GM06990 (cell line): ENCODE results near the gene SNTG2.
"Not testable (repeated sequence)": the region's sequence is repeated elsewhere in the genome, so short reads cannot be mapped to it uniquely, and the experiment has no call there.

Experiments
- DNase-seq: peaks from one replicate; pipeline ENCODE4 v3.0.0-alpha.2; 2011; ENCODE audit not compliant: insufficient read length; ENCODE audit errors: extremely low read depth
- H3K27me3 ChIP-seq: replicated peaks from 2 replicates; pipeline ENCODE4 v1.6.0; 2011; ENCODE audit warnings: low read length; ENCODE audit not compliant: control insufficient read depth, insufficient read depth
- H3K36me3 ChIP-seq: 2 replicates; pipeline ENCODE4 v1.5.1; 2011; ENCODE audit warnings: low read length; ENCODE audit not compliant: control insufficient read depth, insufficient read depth
- H3K4me3 ChIP-seq: replicated peaks from 2 replicates; pipeline ENCODE4 v1.5.1; 2011; ENCODE audit warnings: low read depth, mild to moderate bottlenecking, control low read depth, low read length
- TF ChIP-seq, protein P1 (sequence below): IDR thresholded peaks from 2 replicates; pipeline ENCODE4 v1.5.1; 2011; ENCODE audit warnings: low read length, control low read depth, mild to moderate bottlenecking, inconsistent platforms; ENCODE audit not compliant: insufficient read depth, poor library complexity, severe bottlenecking

SNTG2 gene

DNA sequence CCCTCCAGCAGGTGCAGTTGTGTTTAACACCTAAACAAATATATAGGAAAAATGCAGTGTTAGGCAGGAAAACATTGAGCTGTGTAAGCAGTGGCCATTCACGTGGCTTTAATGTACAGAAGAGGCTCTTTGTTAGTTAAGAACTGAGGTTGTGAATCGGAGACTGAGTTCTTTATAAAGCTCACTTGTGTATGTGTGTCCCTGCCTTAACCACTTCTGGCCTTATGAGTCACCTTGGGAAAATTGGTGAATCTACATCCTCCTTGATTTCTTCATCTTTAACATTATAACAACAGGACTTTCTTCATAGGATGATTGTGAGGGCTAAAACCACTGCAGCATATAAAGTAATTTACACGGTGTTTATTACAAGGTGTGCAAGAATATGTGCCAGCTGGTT lies 274.3 kb downstream of the SNTG2 start:
- DNase-seq: no peak
- Histone ChIP-seq H3K36me3 (no peaks in the 10 kb centered on the region), H3K27me3 (no peaks in the 10 kb centered on the region), H3K4me3 (no peak overlapping the region)
- TF ChIP-seq, protein P1, sequence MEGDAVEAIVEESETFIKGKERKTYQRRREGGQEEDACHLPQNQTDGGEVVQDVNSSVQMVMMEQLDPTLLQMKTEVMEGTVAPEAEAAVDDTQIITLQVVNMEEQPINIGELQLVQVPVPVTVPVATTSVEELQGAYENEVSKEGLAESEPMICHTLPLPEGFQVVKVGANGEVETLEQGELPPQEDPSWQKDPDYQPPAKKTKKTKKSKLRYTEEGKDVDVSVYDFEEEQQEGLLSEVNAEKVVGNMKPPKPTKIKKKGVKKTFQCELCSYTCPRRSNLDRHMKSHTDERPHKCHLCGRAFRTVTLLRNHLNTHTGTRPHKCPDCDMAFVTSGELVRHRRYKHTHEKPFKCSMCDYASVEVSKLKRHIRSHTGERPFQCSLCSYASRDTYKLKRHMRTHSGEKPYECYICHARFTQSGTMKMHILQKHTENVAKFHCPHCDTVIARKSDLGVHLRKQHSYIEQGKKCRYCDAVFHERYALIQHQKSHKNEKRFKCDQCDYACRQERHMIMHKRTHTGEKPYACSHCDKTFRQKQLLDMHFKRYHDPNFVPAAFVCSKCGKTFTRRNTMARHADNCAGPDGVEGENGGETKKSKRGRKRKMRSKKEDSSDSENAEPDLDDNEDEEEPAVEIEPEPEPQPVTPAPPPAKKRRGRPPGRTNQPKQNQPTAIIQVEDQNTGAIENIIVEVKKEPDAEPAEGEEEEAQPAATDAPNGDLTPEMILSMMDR: no peak

DNA sequence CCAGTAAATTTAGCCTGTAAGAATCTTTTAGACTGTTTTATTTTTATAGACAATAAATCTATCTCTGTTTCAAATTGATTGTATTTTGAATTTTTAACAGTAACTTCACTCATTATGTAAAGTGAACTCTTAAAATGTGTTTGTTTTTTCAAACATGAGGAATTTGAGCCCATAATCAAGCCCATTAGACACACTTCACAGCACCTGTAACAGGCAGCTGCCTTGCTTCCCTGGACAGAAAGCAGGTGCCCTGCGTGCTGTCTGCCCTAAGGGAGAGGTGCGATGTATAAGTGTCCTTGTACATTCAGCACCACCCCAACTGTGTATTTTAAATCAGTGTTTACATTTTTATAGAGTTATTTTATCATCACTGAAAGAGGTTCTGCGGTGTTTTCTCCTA lies 276.1 kb downstream of the SNTG2 start:
- TF ChIP-seq, protein P1: no peak
- H3K27me3 ChIP-seq: no peaks in the 10 kb centered on the region
- no peak overlapping the region for H3K4me3 ChIP-seq
- H3K36me3 ChIP-seq: no peaks in the 10 kb centered on the region
- no peak for DNase-seq

DNA sequence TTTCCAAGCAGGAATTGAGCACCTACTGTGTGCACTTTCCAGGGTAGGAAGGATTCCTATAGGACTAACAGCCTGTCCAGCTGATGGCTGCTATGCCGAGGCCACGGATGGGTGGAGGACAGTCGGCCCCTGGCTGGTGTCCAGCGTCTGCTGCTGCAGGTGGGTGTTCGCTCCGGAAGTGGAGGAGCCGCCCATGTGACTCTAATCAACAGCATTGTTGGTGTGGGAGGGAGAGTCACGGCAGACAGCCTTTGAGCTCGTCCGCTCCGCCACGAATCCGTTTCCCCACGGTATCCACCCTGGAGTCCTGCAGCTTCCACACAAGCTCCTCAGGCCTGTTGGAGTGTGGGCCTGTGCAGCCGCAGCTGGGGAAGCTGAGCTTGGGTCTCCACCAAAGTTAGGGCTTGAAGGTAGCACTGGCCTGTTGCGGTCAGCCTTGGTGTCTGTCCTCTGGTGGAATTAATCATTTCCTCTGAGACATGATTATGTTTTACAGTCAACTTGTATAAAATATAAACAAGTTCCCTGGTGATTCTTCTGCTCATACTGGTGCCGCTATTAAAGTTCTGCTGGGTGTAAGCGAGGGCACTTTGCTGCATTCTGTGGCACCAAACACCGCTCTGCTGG lies 276.7 kb downstream of the SNTG2 start:
- no peaks in the 10 kb centered on the region for H3K36me3 ChIP-seq
- TF ChIP-seq, protein P1: no peak
- H3K27me3 ChIP-seq: no peaks in the 10 kb centered on the region
- no peak overlapping the region for H3K4me3 ChIP-seq
- no peak for DNase-seq

DNA sequence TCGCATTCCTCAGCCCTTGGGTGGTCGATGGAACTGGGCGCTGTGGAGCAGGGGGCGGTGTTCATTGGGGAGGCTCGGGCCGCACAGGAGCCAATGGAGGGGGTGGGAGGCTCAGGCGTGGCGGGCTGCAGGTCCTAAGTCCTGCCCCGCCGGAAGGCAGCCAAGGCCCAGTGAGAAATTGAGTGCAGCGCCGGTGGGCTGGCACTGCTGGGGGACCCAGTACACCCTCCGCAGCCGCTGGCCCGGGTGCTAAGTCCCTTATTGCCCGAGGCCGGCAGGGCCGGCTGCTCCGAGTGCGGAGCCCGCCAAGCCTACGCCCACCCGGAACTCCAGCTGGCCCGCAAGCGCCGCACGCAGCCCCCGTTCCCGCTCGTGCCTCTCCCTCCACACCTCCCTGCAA lies 278.9 kb downstream of the SNTG2 start:
- H3K4me3 ChIP-seq, DNase-seq, H3K36me3 ChIP-seq, H3K27me3 ChIP-seq: not testable (repeated sequence)

DNA sequence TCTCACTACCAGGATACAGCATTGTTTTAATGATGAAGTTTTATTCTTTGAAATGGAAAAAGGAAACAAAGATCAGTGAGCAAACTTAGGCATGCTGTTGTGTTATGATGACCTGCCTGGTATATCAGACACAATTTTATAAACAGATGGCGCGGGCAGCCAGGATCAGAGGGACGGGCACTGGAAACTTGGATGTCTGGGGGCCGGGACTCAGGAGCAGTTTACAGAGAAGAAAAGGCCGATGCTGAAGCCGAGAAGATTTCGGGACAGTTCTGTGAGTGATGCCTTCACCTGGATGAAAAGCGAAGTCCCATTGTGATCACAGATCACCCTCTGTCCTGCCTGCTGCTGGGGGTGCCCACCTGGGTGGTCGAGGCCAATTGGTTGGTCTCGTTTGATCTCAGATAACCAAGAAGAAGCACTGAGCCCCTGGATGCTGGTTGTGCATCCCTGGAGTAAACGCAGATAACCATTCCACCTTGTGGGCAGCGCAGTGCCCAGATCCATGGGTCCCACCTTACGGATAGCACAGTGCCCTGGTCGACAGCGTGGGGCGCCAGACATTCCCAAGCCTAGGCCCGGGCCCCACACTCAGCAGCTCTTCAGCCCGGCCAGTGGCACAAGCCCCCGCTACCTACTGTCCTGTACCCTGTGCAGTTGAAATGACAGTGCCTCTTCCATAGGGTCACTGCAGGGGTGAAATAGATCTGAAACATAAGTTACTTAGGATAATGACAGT lies 279.7 kb downstream of the SNTG2 start:
- H3K4me3 ChIP-seq: no peak overlapping the region
- TF ChIP-seq, protein P1: no peak
- H3K36me3 ChIP-seq: no peaks in the 10 kb centered on the region
- no peak for DNase-seq
- no peaks in the 10 kb centered on the region for H3K27me3 ChIP-seq

DNA sequence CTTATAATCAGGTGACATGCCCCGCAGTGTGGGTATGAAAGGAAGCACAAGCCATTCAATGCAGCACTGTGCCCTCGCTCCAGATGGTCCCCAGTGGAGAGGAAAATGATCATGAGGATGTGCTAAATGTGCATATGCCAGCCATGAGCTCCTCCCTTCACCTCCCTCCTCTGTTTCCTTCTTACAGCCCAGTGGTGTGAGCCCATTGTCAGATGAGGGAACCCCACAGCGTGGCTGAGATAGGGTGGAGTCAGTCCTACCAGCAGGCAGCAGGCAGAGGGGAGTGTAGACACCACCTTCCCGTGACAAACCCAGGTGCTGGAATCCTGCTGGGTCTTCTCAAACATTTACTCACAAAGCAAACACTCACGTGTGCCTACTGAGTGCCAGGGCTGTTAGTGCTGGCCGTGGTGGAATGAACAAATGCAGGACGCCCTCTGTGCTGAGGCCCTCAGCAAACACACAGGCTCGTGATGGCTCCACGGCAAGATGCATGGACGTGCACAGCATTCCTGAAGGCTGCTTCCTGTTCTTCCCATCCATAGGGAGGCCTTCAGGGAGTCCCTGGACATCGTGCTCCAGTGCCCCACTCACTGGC lies 280.9 kb downstream of the SNTG2 start:
- no peak for DNase-seq
- no peaks in the 10 kb centered on the region for H3K27me3 ChIP-seq
- TF ChIP-seq, protein P1: no peak
- H3K4me3 ChIP-seq: no peak overlapping the region
- no peaks in the 10 kb centered on the region for H3K36me3 ChIP-seq
